ENCODE results near the gene OTOG.

The OTOG gene

DNA sequence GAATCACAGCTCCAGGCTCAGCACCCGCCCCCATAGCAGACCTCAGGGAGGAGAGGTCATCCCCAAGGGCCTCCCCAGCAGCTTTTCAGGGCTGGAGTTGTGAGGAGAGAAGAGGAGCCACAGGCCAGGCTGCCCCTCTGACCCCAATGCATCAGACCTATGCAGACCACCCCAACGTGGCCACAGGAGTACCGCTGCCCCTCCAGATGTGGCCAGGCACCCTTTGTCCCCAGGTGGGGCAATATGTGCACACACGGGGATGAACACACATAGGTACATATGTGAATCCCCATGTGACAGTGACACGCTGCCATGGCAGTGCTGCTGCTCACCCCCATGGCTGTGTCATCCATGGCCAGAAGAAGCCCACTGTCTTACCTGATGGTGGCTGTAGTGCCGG lies 13.7 kb upstream of the OTOG start:
- Histone ChIP-seq H3K9me2 (replicated peaks; ENCODE audit: insufficient read depth, low read length) (no peaks in the 10 kb centered on the region), H3K27ac (ENCODE audit: low read length) (no peak overlapping the region), H3K4me3 (ENCODE audit: low read length) (no peak overlapping the region), H2AFZ (ENCODE audit: low read length) (no peak overlapping the region), H3K4me1 (ENCODE audit: low read length) (no peaks in the 10 kb centered on the region), H3K36me3 (replicated peaks; ENCODE audit: insufficient read depth, low read length) (no peaks in the 10 kb centered on the region), H3K9ac (ENCODE audit: low read length) (no peak overlapping the region), H4K20me1 (ENCODE audit: insufficient read depth, low read length) (no peaks in the 10 kb centered on the region), H3F3A (ENCODE audit: insufficient read depth, low read length) (no peaks in the 10 kb centered on the region), H3K79me2 (ENCODE audit: low read length) (no peaks in the 10 kb centered on the region), H3K9me3 (replicated peaks; ENCODE audit: insufficient read depth, low read length) (no peaks in the 10 kb centered on the region), H3K27me3 (replicated peaks; ENCODE audit: insufficient read depth, low read length) (peaks cover 33% of the 10 kb centered on the region), H3K4me2 (ENCODE audit: low read depth, low read length) (no peak overlapping the region)
- TF ChIP-seq EZH2phosphoT487 (IDR thresholded peaks at IDR 0.05; ENCODE audit: low read length), result no peak
- DNase-seq, result no peak

DNA sequence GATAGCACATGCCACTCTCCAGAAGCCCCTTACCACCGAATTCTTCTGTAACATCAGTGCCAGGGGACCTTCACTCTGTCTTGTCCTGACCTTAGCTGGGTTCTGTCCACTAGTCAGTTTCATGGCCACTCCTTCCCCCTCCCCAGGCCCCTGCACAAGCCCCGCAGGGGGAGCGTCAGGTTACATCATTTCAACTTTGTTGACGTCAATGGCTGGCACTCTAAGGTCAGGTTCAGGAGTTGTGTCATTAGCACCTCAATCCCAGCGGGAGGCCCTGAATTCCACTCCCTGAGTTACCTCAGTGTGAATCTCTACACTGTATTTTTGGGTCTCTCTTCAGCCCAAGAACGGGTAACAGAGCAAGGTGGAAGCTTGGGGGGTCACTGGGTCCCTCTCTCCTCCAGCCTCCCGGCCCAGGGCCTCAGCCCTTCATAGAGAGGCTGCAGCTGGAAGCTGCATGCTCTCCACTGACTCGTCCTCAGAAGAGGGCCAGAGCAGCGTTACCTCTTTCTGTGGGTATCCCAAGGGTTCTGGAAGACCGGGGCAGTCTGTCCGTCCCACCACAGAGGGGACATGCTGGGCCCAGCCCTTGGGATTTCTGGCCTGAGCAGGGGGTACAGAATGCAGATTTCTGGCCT lies 13.2 kb upstream of the OTOG start:
- no peak overlapping the region for H3K27ac ChIP-seq (ENCODE audit: low read length)
- H3K9me2 ChIP-seq (replicated peaks; ENCODE audit: insufficient read depth, low read length), result no peaks in the 10 kb centered on the region
- TF ChIP-seq, protein P1, sequence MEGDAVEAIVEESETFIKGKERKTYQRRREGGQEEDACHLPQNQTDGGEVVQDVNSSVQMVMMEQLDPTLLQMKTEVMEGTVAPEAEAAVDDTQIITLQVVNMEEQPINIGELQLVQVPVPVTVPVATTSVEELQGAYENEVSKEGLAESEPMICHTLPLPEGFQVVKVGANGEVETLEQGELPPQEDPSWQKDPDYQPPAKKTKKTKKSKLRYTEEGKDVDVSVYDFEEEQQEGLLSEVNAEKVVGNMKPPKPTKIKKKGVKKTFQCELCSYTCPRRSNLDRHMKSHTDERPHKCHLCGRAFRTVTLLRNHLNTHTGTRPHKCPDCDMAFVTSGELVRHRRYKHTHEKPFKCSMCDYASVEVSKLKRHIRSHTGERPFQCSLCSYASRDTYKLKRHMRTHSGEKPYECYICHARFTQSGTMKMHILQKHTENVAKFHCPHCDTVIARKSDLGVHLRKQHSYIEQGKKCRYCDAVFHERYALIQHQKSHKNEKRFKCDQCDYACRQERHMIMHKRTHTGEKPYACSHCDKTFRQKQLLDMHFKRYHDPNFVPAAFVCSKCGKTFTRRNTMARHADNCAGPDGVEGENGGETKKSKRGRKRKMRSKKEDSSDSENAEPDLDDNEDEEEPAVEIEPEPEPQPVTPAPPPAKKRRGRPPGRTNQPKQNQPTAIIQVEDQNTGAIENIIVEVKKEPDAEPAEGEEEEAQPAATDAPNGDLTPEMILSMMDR (IDR thresholded peaks at IDR 0.05; ENCODE audit: low read length), result no peak
- no peak for TF ChIP-seq EZH2phosphoT487 (IDR thresholded peaks at IDR 0.05; ENCODE audit: low read length)
- no peak for TF ChIP-seq EZH2 (optimal IDR thresholded peaks at IDR 0.05; ENCODE audit: low read depth, low read length)
- H3K27me3 ChIP-seq (replicated peaks; ENCODE audit: insufficient read depth, low read length), result peaks cover 27% of the 10 kb centered on the region
- H3K36me3 ChIP-seq (replicated peaks; ENCODE audit: insufficient read depth, low read length), result no peaks in the 10 kb centered on the region
- H3K4me1 ChIP-seq (ENCODE audit: low read length), result no peaks in the 10 kb centered on the region
- H3K4me2 ChIP-seq (ENCODE audit: low read depth, low read length), result no peak overlapping the region
- no peaks in the 10 kb centered on the region for H3F3A ChIP-seq (ENCODE audit: insufficient read depth, low read length)
- no peaks in the 10 kb centered on the region for H3K9me3 ChIP-seq (replicated peaks; ENCODE audit: insufficient read depth, low read length)
- DNase-seq, result no peak
- H3K9ac ChIP-seq (ENCODE audit: low read length), result no peak overlapping the region
- H3K79me2 ChIP-seq (ENCODE audit: low read length), result no peaks in the 10 kb centered on the region
- H4K20me1 ChIP-seq (ENCODE audit: insufficient read depth, low read length), result no peaks in the 10 kb centered on the region
- no peak overlapping the region for H2AFZ ChIP-seq (ENCODE audit: low read length)
- no peak overlapping the region for H3K4me3 ChIP-seq (ENCODE audit: low read length)

DNA sequence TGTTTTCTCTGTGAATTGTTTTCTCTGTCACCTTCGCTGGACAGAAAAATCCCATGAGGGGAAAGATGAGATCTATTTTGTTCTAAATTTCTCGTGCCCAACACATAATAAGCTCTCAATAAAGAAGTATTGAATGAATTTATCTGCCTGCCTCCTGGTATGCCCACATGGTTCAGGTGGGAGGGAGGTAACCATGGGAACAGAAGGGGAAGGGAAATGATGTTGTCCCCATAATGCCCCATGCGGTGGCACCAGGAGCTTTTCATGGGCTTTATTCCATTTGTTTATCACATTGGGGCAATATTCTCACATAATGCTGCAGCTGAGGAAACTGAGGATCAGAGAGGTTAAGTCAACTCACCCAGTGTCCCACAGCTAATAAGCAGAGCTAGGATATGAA lies 11.6 kb upstream of the OTOG start:
- Histone ChIP-seq H4K20me1 (ENCODE audit: insufficient read depth, low read length) (no peaks in the 10 kb centered on the region), H3K36me3 (replicated peaks; ENCODE audit: insufficient read depth, low read length) (no peaks in the 10 kb centered on the region), H3K4me1 (ENCODE audit: low read length) (no peaks in the 10 kb centered on the region), H3K27ac (ENCODE audit: low read length) (no peak overlapping the region), H3K9ac (ENCODE audit: low read length) (no peak overlapping the region), H3K4me3 (ENCODE audit: low read length) (no peak overlapping the region), H3K79me2 (ENCODE audit: low read length) (no peaks in the 10 kb centered on the region), H2AFZ (ENCODE audit: low read length) (no peak overlapping the region), H3K9me2 (replicated peaks; ENCODE audit: insufficient read depth, low read length) (no peaks in the 10 kb centered on the region), H3K27me3 (replicated peaks; ENCODE audit: insufficient read depth, low read length) (peaks cover 11% of the 10 kb centered on the region), H3K4me2 (ENCODE audit: low read depth, low read length) (no peak overlapping the region), H3F3A (ENCODE audit: insufficient read depth, low read length) (no peaks in the 10 kb centered on the region), H3K9me3 (replicated peaks; ENCODE audit: insufficient read depth, low read length) (no peaks in the 10 kb centered on the region)
- DNase-seq, result no peak
- TF ChIP-seq EZH2 (optimal IDR thresholded peaks at IDR 0.05; ENCODE audit: low read depth, low read length) (no peak), EZH2phosphoT487 (IDR thresholded peaks at IDR 0.05; ENCODE audit: low read length) (no peak)
- TF ChIP-seq, protein P1 (IDR thresholded peaks at IDR 0.05; ENCODE audit: low read length), result no peak

DNA sequence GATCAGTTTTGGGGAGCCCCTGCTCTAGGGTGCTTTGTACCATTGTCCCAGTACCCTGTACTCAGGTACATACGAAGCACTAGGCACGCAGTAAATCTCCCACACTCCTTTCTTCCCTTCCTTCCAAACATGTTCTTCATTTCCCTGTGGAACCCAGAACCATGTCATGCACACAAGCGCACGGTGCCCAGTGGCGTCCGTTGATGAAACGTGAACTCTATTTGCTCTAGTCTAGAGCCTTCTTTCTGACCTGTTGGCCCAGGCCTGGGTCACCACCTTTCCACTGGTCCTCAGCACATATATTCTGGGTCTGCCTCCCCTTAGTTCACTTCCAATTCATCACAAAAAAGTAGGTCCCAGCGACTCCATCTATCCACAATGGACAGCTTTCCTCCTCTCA lies 9.8 kb upstream of the OTOG start:
- Histone ChIP-seq H3F3A (ENCODE audit: insufficient read depth, low read length) (no peaks in the 10 kb centered on the region), H3K4me1 (ENCODE audit: low read length) (no peaks in the 10 kb centered on the region), H3K9ac (ENCODE audit: low read length) (no peak overlapping the region), H4K20me1 (ENCODE audit: insufficient read depth, low read length) (no peaks in the 10 kb centered on the region), H3K36me3 (replicated peaks; ENCODE audit: insufficient read depth, low read length) (no peaks in the 10 kb centered on the region), H3K9me3 (replicated peaks; ENCODE audit: insufficient read depth, low read length) (no peaks in the 10 kb centered on the region), H2AFZ (ENCODE audit: low read length) (no peak overlapping the region), H3K9me2 (replicated peaks; ENCODE audit: insufficient read depth, low read length) (no peaks in the 10 kb centered on the region), H3K27me3 (replicated peaks; ENCODE audit: insufficient read depth, low read length) (no peaks in the 10 kb centered on the region), H3K79me2 (ENCODE audit: low read length) (no peaks in the 10 kb centered on the region), H3K27ac (ENCODE audit: low read length) (no peak overlapping the region), H3K4me2 (ENCODE audit: low read depth, low read length) (no peak overlapping the region), H3K4me3 (ENCODE audit: low read length) (no peak overlapping the region)
- no peak for DNase-seq
- no peak for TF ChIP-seq EZH2 (optimal IDR thresholded peaks at IDR 0.05; ENCODE audit: low read depth, low read length)
